ENCODE measurements around the gene DLL1. TPM values are rescaled to one million over a fixed set of nuclear protein-coding genes. Genes with fewer than 3 reads are reported as not detected.

The DLL1 gene
- total and polyA plus RNA-seq, 9 donors, result 12.8 to 24.7 (median 17.9) TPM

- Histone ChIP-seq H3K27ac (ENCODE audit: low read length) (no peak overlapping the region), H3K27me3 (ENCODE audit: control insufficient read depth, insufficient read depth, low read length) (peaks cover 72% of the 10 kb centered on the region), H3K36me3 (ENCODE audit: control insufficient read depth, insufficient read depth, low read length) (no peaks in the 10 kb centered on the region), H3K9me3 (replicated peaks; ENCODE audit: control insufficient read depth, low read depth, low read length) (peaks cover 3% of the 10 kb centered on the region), H3K4me3 (ENCODE audit: low read length) (peak overlapping the region; percentile 48), H3K4me1 (ENCODE audit: control insufficient read depth, insufficient read depth, low read length) (peaks cover 51% of the 10 kb centered on the region)
- DNase-seq, result no peak
- under 1% methylated on average over 47 of the region's 47 CpGs for WGBS (ENCODE audit: insufficient coverage)
Observed at GRCh38 chr6:170296423-170296745, 5.5 kb upstream of the DLL1 start.

GRCh38 chr6:170295510-170296422 lies 4.9 kb upstream of the DLL1 start:
- Histone ChIP-seq H3K36me3 (ENCODE audit: control insufficient read depth, insufficient read depth, low read length) (no peaks in the 10 kb centered on the region), H3K9me3 (replicated peaks; ENCODE audit: control insufficient read depth, low read depth, low read length) (no peaks in the 10 kb centered on the region), H3K4me1 (ENCODE audit: control insufficient read depth, insufficient read depth, low read length) (peaks cover 51% of the 10 kb centered on the region), H3K4me3 (ENCODE audit: low read length) (peak overlapping the region; percentile 48), H3K27ac (ENCODE audit: low read length) (peak overlapping the region; percentile 69), H3K27me3 (ENCODE audit: control insufficient read depth, insufficient read depth, low read length) (peaks cover 71% of the 10 kb centered on the region)
- WGBS (ENCODE audit: insufficient coverage), result under 1% methylated on average over 94 of the region's 109 CpGs
- DNase-seq, result peak; percentile 45

GRCh38 chr6:170294813-170295509 lies 4.1 kb upstream of the DLL1 start:
- Histone ChIP-seq H3K27ac (ENCODE audit: low read length) (no peak overlapping the region), H3K36me3 (ENCODE audit: control insufficient read depth, insufficient read depth, low read length) (no peaks in the 10 kb centered on the region), H3K4me3 (ENCODE audit: low read length) (peak overlapping the region; percentile 48), H3K9me3 (replicated peaks; ENCODE audit: control insufficient read depth, low read depth, low read length) (no peaks in the 10 kb centered on the region), H3K27me3 (ENCODE audit: control insufficient read depth, insufficient read depth, low read length) (peaks cover 77% of the 10 kb centered on the region), H3K4me1 (ENCODE audit: control insufficient read depth, insufficient read depth, low read length) (peaks cover 51% of the 10 kb centered on the region)
- no peak for DNase-seq
- 4% methylated on average over 28 of the region's 30 CpGs for WGBS (ENCODE audit: insufficient coverage)

GRCh38 chr6:170294298-170294730 lies 3.4 kb upstream of the DLL1 start:
- Histone ChIP-seq H3K36me3 (ENCODE audit: control insufficient read depth, insufficient read depth, low read length) (no peaks in the 10 kb centered on the region), H3K27ac (ENCODE audit: low read length) (no peak overlapping the region), H3K27me3 (ENCODE audit: control insufficient read depth, insufficient read depth, low read length) (peaks cover 81% of the 10 kb centered on the region), H3K4me3 (ENCODE audit: low read length) (no peak overlapping the region), H3K4me1 (ENCODE audit: control insufficient read depth, insufficient read depth, low read length) (peaks cover 55% of the 10 kb centered on the region), H3K9me3 (replicated peaks; ENCODE audit: control insufficient read depth, low read depth, low read length) (no peaks in the 10 kb centered on the region)
- DNase-seq, result no peak
- WGBS (ENCODE audit: insufficient coverage), result no CpG with 5 or more reads among the region's 2 CpGs

- no peak overlapping the region for H3K4me3 ChIP-seq (ENCODE audit: low read length)
Observed at GRCh38 chr6:170293341-170294231, 2.7 kb upstream of the DLL1 start.

GRCh38 chr6:170292407-170293158 lies 1.7 kb upstream of the DLL1 start:
- DNase-seq, result peak; percentile 55
- no peak overlapping the region for H3K27ac ChIP-seq (ENCODE audit: low read length)
- peaks cover 86% of the 10 kb centered on the region for H3K27me3 ChIP-seq (ENCODE audit: control insufficient read depth, insufficient read depth, low read length)
- peaks cover 14% of the 10 kb centered on the region for H3K36me3 ChIP-seq (ENCODE audit: control insufficient read depth, insufficient read depth, low read length)
- peaks cover 71% of the 10 kb centered on the region for H3K4me1 ChIP-seq (ENCODE audit: control insufficient read depth, insufficient read depth, low read length)
- H3K4me3 ChIP-seq (ENCODE audit: low read length), result no peak overlapping the region
- H3K9me3 ChIP-seq (replicated peaks; ENCODE audit: control insufficient read depth, low read depth, low read length), result no peaks in the 10 kb centered on the region
- WGBS (ENCODE audit: insufficient coverage), result 4% methylated on average over 11 of the region's 13 CpGs

More at GRCh38 chr6:170293341-170294231, 2.7 kb upstream of the DLL1 start:
- no peak for DNase-seq
- Histone ChIP-seq H3K27ac (ENCODE audit: low read length) (no peak overlapping the region), H3K36me3 (ENCODE audit: control insufficient read depth, insufficient read depth, low read length) (peaks cover 4% of the 10 kb centered on the region), H3K27me3 (ENCODE audit: control insufficient read depth, insufficient read depth, low read length) (peaks cover 83% of the 10 kb centered on the region), H3K4me1 (ENCODE audit: control insufficient read depth, insufficient read depth, low read length) (peaks cover 61% of the 10 kb centered on the region), H3K9me3 (replicated peaks; ENCODE audit: control insufficient read depth, low read depth, low read length) (no peaks in the 10 kb centered on the region)
- 2% methylated on average over 14 of the region's 23 CpGs for WGBS (ENCODE audit: insufficient coverage)

- WGBS (ENCODE audit: insufficient coverage), result no CpG with 5 or more reads among the region's 11 CpGs
- no peak for DNase-seq
- Histone ChIP-seq H3K27ac (ENCODE audit: low read length) (peak overlapping the region; percentile 82), H3K4me1 (ENCODE audit: control insufficient read depth, insufficient read depth, low read length) (peaks cover 74% of the 10 kb centered on the region), H3K9me3 (replicated peaks; ENCODE audit: control insufficient read depth, low read depth, low read length) (no peaks in the 10 kb centered on the region), H3K27me3 (ENCODE audit: control insufficient read depth, insufficient read depth, low read length) (peaks cover 86% of the 10 kb centered on the region), H3K4me3 (ENCODE audit: low read length) (peak overlapping the region; percentile 37), H3K36me3 (ENCODE audit: control insufficient read depth, insufficient read depth, low read length) (peaks cover 19% of the 10 kb centered on the region)
Observed at GRCh38 chr6:170292111-170292406, 1.2 kb upstream of the DLL1 start.

GRCh38 chr6:170291271-170292110 lies 613 bp upstream of the DLL1 start:
- H3K27ac ChIP-seq (ENCODE audit: low read length), result peak overlapping the region; percentile 82
- peak; percentile 81 for DNase-seq
- H3K27me3 ChIP-seq (ENCODE audit: control insufficient read depth, insufficient read depth, low read length), result peaks cover 84% of the 10 kb centered on the region
- under 1% methylated on average over 68 of the region's 87 CpGs for WGBS (ENCODE audit: insufficient coverage)
- H3K4me3 ChIP-seq (ENCODE audit: low read length), result peak overlapping the region; percentile 37
- H3K9me3 ChIP-seq (replicated peaks; ENCODE audit: control insufficient read depth, low read depth, low read length), result no peaks in the 10 kb centered on the region
- H3K36me3 ChIP-seq (ENCODE audit: control insufficient read depth, insufficient read depth, low read length), result peaks cover 23% of the 10 kb centered on the region
- peaks cover 74% of the 10 kb centered on the region for H3K4me1 ChIP-seq (ENCODE audit: control insufficient read depth, insufficient read depth, low read length)

- Histone ChIP-seq H3K27me3 (ENCODE audit: control insufficient read depth, insufficient read depth, low read length) (peaks cover 74% of the 10 kb centered on the region), H3K9me3 (replicated peaks; ENCODE audit: control insufficient read depth, low read depth, low read length) (no peaks in the 10 kb centered on the region), H3K4me3 (ENCODE audit: low read length) (peak overlapping the region; percentile 73), H3K27ac (ENCODE audit: low read length) (peak overlapping the region; percentile 71), H3K4me1 (ENCODE audit: control insufficient read depth, insufficient read depth, low read length) (peaks cover 76% of the 10 kb centered on the region), H3K36me3 (ENCODE audit: control insufficient read depth, insufficient read depth, low read length) (peaks cover 32% of the 10 kb centered on the region)
- no peak for DNase-seq
- WGBS (ENCODE audit: insufficient coverage), result under 1% methylated on average over 41 of the region's 41 CpGs
Observed at GRCh38 chr6:170289951-170290295, 955 bp downstream of the DLL1 start.

All from muscle of leg (tissue), 11 donors.